IMR-90 (cell line): ENCODE data around the gene NEK6. TPM values are rescaled to one million over a fixed set of nuclear protein-coding genes. Genes with fewer than 3 reads are reported as not detected.
A peak's percentile ranks its signal among the peaks of the same experiment; 100 is the strongest.

Source experiments
- ATAC-seq: fragments of 200-7000 bp; cut with Tn5 transposase; 2 replicates; pipeline ENCODE4 v1.9.1; 2020; ENCODE audit warnings: low read depth, mild to moderate bottlenecking, moderate library complexity
- BruUV-seq: library from RNA; stranded (reverse); fragments of 400-500 nt; replicated peaks from 2 replicates; lab custom pipeline; 2021; lab: Mats Ljungman, UMichigan
- CTCF ChIA-PET: fragments of 300-600 bp; formaldehyde crosslinking; extraction: SDS; loops from one replicate; lab custom pipeline; 2021; ENCODE audit warnings: antibody characterized with exemption; lab: Yijun Ruan, JAX
- POLR2A ChIA-PET: fragments of 300-600 bp; sonication (Branson Sonifier 250); formaldehyde crosslinking; loops from one replicate; lab custom pipeline; 2022; ENCODE audit warnings: antibody characterized with exemption; ENCODE audit not compliant: unreplicated experiment; lab: Charles Lee
- DNase-seq: peaks from one replicate; pipeline ENCODE4 v3.0.0; 2013
- H2AFZ ChIP-seq: replicated peaks from 2 replicates; pipeline ENCODE3; 2013; ENCODE audit warnings: low read length, mild to moderate bottlenecking; ENCODE audit not compliant: poor library complexity
- H2AK5ac ChIP-seq: 2 replicates; pipeline ENCODE4 v1.6.1; 2013; ENCODE audit warnings: low read depth, low read length, inconsistent platforms
- H2AK9ac ChIP-seq: replicated peaks from 2 replicates; pipeline ENCODE3; 2013; ENCODE audit warnings: mild to moderate bottlenecking, low read depth, low read length, moderate library complexity; ENCODE audit not compliant: poor library complexity
- H2BK120ac ChIP-seq: 2 replicates; pipeline ENCODE4 v1.6.1; 2013; ENCODE audit warnings: low read depth, low read length, inconsistent platforms
- H2BK15ac ChIP-seq: 3 replicates; pipeline ENCODE4 v1.6.1; 2013; ENCODE audit warnings: low read depth, low read length, inconsistent platforms
- H2BK20ac ChIP-seq: 2 replicates; pipeline ENCODE4 v1.6.1; 2013; ENCODE audit warnings: low read depth, mild to moderate bottlenecking, inconsistent platforms, low read length, moderate library complexity
- H2BK5ac ChIP-seq: 2 replicates; pipeline ENCODE4 v1.6.1; 2013; ENCODE audit warnings: mild to moderate bottlenecking, low read depth, low read length, inconsistent platforms; ENCODE audit not compliant: poor library complexity, severe bottlenecking
- H3K14ac ChIP-seq: replicated peaks from 2 replicates; pipeline ENCODE4 v1.6.1; 2013; ENCODE audit warnings: low read depth, low read length, inconsistent platforms
- H3K18ac ChIP-seq: 2 replicates; pipeline ENCODE4 v1.6.1; 2013; ENCODE audit warnings: low read depth, low read length, control low read depth
- H3K23ac ChIP-seq: 2 replicates; pipeline ENCODE4 v1.6.1; 2013; ENCODE audit warnings: low read depth, low read length, inconsistent platforms
- H3K27ac ChIP-seq: 2 replicates; pipeline ENCODE4 v1.5.1; 2013; ENCODE audit warnings: mild to moderate bottlenecking, control low read depth, low read length; ENCODE audit not compliant: insufficient read depth
- H3K27me3 ChIP-seq: 2 replicates; pipeline ENCODE4 v1.6.1; 2013; ENCODE audit warnings: low read length; ENCODE audit not compliant: control insufficient read depth, insufficient read depth
- H3K36me3 ChIP-seq: 2 replicates; pipeline ENCODE4 v1.6.1; 2013; ENCODE audit warnings: low read length, mixed read lengths; ENCODE audit not compliant: control insufficient read depth, insufficient read depth
- H3K4ac ChIP-seq: 2 replicates; pipeline ENCODE4 v1.6.1; 2013; ENCODE audit warnings: low read depth, low read length, inconsistent platforms
- H3K4me1 ChIP-seq: 2 replicates; pipeline ENCODE4 v1.6.1; 2013; ENCODE audit warnings: low read length, mixed read lengths; ENCODE audit not compliant: control insufficient read depth, insufficient read depth
- H3K4me2 ChIP-seq: 2 replicates; pipeline ENCODE4 v1.6.1; 2013; ENCODE audit warnings: low read depth, mild to moderate bottlenecking, control low read depth, low read length, moderate library complexity
- H3K4me3 ChIP-seq: 2 replicates; pipeline ENCODE4 v1.5.1; 2013; ENCODE audit warnings: low read depth, mild to moderate bottlenecking, control low read depth, low read length, moderate library complexity; ENCODE audit not compliant: insufficient read depth
- H3K56ac ChIP-seq: 2 replicates; pipeline ENCODE4 v1.6.1; 2013; ENCODE audit warnings: low read length, inconsistent platforms; ENCODE audit not compliant: insufficient read depth; ENCODE audit errors: extremely low read depth
- H3K79me1 ChIP-seq, 2 experiments: 2 replicates each; pipeline ENCODE4 v1.6.1; 2013; ENCODE audit warnings: low read length in 2 of 2, inconsistent platforms in 1 of 2, low read depth in 1 of 2
- H3K9ac ChIP-seq: 2 replicates; pipeline ENCODE4 v1.6.1; 2013; ENCODE audit warnings: low read depth, low read length, control low read depth
- H3K9me1 ChIP-seq: 2 replicates; pipeline ENCODE4 v1.6.1; 2013; ENCODE audit warnings: low read length, inconsistent platforms; ENCODE audit not compliant: insufficient read depth
- H3K9me3 ChIP-seq: 2 replicates; pipeline ENCODE4 v1.6.1; 2013; ENCODE audit warnings: low read length; ENCODE audit not compliant: control insufficient read depth, insufficient read depth
- H4K20me1 ChIP-seq: 2 replicates; pipeline ENCODE4 v1.6.1; 2013; ENCODE audit warnings: low read length, inconsistent platforms; ENCODE audit not compliant: insufficient read depth
- H4K5ac ChIP-seq: 2 replicates; pipeline ENCODE4 v1.6.1; 2013; ENCODE audit warnings: mild to moderate bottlenecking, low read depth, low read length, control low read depth
- H4K8ac ChIP-seq, 2 experiments: 2 replicates each; pipeline ENCODE4 v1.6.1; 2013; ENCODE audit warnings: low read depth in 2 of 2, low read length in 2 of 2, control low read depth in 1 of 2, inconsistent platforms in 1 of 2
- H4K91ac ChIP-seq: 2 replicates; pipeline ENCODE4 v1.6.1; 2013; ENCODE audit warnings: low read depth, low read length, inconsistent platforms; ENCODE audit not compliant: insufficient read depth
- BHLHE40 ChIP-seq: fragments of 150-350 bp; IDR thresholded peaks from 2 replicates; pipeline ENCODE4 v1.6.1; 2016; ENCODE audit warnings: mild to moderate bottlenecking, low read depth, low read length
- CHD1 ChIP-seq: IDR thresholded peaks from 2 replicates; pipeline ENCODE4 v1.6.1; 2012; ENCODE audit warnings: low read depth, low read length, improper control_type of control experiment
- FOS ChIP-seq: fragments of 150-350 bp; IDR thresholded peaks from 2 replicates; pipeline ENCODE4 v1.6.1; 2016; ENCODE audit warnings: low read depth, low read length
- MAZ ChIP-seq: IDR thresholded peaks from 2 replicates; pipeline ENCODE4 v1.6.1; 2012; ENCODE audit warnings: low read depth, mild to moderate bottlenecking, low read length, improper control_type of control experiment, moderate library complexity, borderline replicate concordance
- NFE2L2 ChIP-seq: fragments of 150-350 bp; IDR thresholded peaks from 2 replicates; pipeline ENCODE4 v1.6.1; 2016; ENCODE audit warnings: low read depth, mild to moderate bottlenecking, low read length
- POLR2A ChIP-seq: IDR thresholded peaks from 2 replicates; pipeline ENCODE4 v1.6.1; 2012; ENCODE audit warnings: mild to moderate bottlenecking, low read depth, low read length
- RAD21 ChIP-seq: IDR thresholded peaks from 2 replicates; pipeline ENCODE4 v1.6.1; 2012; ENCODE audit warnings: low read length, improper control_type of control experiment
- RCOR1 ChIP-seq: IDR thresholded peaks from 2 replicates; pipeline ENCODE4 v1.6.1; 2012; ENCODE audit warnings: mild to moderate bottlenecking, low read length, improper control_type of control experiment; ENCODE audit not compliant: insufficient replicate concordance
- RFX5 ChIP-seq: IDR thresholded peaks from 2 replicates; pipeline ENCODE4 v1.8.0; 2012; ENCODE audit warnings: low read depth, mild to moderate bottlenecking, low read length, moderate library complexity
- SMC3 ChIP-seq: fragments of 150-350 bp; IDR thresholded peaks from 2 replicates; pipeline ENCODE4 v1.6.1; 2016; ENCODE audit warnings: low read depth, mild to moderate bottlenecking, antibody characterized with exemption, low read length, moderate library complexity
- WGBS, 2 experiments: methylation state at CpG; one replicate each; pipeline versions ENCODE4 v1.1.5 to v1.1.7; 2013; ENCODE audit warnings: missing lambda C conversion rate in 2 of 2; ENCODE audit not compliant: insufficient read length in 1 of 2; ENCODE audit errors: extremely low coverage in 2 of 2; 5-methylcytosine and 5-hydroxymethylcytosine counted together
- dilution Hi-C: fragments of 300-500 bp; cut with HindIII; formaldehyde crosslinking; loops from one replicate; pipeline ENCODE4 v1.14.3; 2018; ENCODE audit warnings: low sequenced_read_pairs; ENCODE audit not compliant: unreplicated experiment
- in situ Hi-C: fragments of 300-500 bp; cut with MboI; formaldehyde crosslinking; loops from 3 replicates; pipeline ENCODE4 v1.14.3; 2019; ENCODE audit warnings: low sequenced_read_pairs, inconsistent platforms, mixed read lengths
- intact Hi-C: fragments of 100-400 bp; cut with micrococcal nuclease; formaldehyde crosslinking; loops from 2 replicates; pipeline ENCODE4 v1.10.0; 2022
- polyA plus RNA-seq, 3 experiments: library from polyadenylated mRNA; depleted of rRNA; stranded (reverse); fragments of >200 nt; gene quantifications; 2 replicates each; pipeline ENCODE4 v1.2.3, GENCODE V29; 2012; ENCODE audit warnings: low replicate concordance in 1 of 3
- total RNA-seq: library from RNA; depleted of rRNA; stranded (reverse); fragments of >200 nt; gene quantifications from 2 replicates; pipeline ENCODE4 v1.2.3, GENCODE V29; 2012
- TF ChIP-seq, protein P1 (sequence below): fragments of 150-350 bp; IDR thresholded peaks from 2 replicates; pipeline ENCODE4 v1.6.1; 2016; ENCODE audit warnings: low read depth, mild to moderate bottlenecking, low read length, moderate library complexity, borderline replicate concordance
- TF ChIP-seq, protein P2 (sequence below): fragments of 150-350 bp; IDR thresholded peaks from 2 replicates; pipeline ENCODE4 v1.6.1; 2017; ENCODE audit warnings: mild to moderate bottlenecking, antibody characterized with exemption, low read length, low read depth

Gene NEK6
- total and polyA plus RNA-seq, 2 of the 4 experiments (the other 2 are of a cell fraction): 79.9 to 112 TPM

DNA sequence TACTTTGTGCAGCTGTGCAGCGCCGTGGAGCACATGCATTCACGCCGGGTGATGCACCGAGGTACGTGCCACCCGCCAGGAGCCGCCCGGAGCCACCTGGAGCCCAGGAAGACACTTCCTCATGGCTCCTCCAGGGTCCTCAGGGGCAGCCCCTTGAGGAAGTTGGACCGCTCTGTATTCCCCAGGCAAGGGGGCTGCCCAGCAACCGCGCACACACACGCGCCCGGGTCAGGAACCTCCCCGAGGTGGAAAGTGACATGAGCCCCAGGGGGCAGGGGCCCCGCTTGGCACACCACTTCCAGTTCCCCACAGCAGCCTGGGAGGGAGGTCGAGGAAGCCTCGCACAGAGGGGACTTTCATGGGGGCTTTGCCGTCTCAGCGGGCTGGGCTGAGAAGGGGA is 68.6 kb downstream of the NEK6 start:
- ChIA-PET CTCF (no interaction called here), POLR2A (no interaction called here)
- H4K20me1 ChIP-seq: peaks cover 3% of the 10 kb centered on the region
- intact Hi-C loops: no loop called here
- no peak overlapping the region for H3K4me3 ChIP-seq
- peaks cover 11 to 59% of the 10 kb centered on the region in 2 experiments for H3K79me1 ChIP-seq
- H3K4me1 ChIP-seq: no peaks in the 10 kb centered on the region
- H2BK15ac ChIP-seq: no peak overlapping the region
- H3K4me2 ChIP-seq: no peak overlapping the region
- H2BK5ac ChIP-seq: no peak overlapping the region
- DNase-seq (no peak), ATAC-seq (no peak)
- no peak overlapping the region for H3K9ac ChIP-seq
- no peaks in the 10 kb centered on the region for H3K9me1 ChIP-seq
- H2AK9ac ChIP-seq: peak overlapping the region; percentile 42
- no peak overlapping the region for H3K14ac ChIP-seq
- H3K27ac ChIP-seq: no peak overlapping the region
- no peak overlapping the region for H4K91ac ChIP-seq
- peaks cover 93% of the 10 kb centered on the region for H3K36me3 ChIP-seq
- no peaks in the 10 kb centered on the region for H3K9me3 ChIP-seq
- H2AK5ac ChIP-seq: no peak overlapping the region
- H3K18ac ChIP-seq: no peak overlapping the region
- H3K4ac ChIP-seq: no peak overlapping the region
- no peak overlapping the region for H4K5ac ChIP-seq
- H3K23ac ChIP-seq: no peak overlapping the region
- no peak overlapping the region for H3K56ac ChIP-seq
- no peak overlapping the region for H4K8ac ChIP-seq
- no peaks in the 10 kb centered on the region for H3K27me3 ChIP-seq
- H2BK120ac ChIP-seq: no peak overlapping the region
- dilution Hi-C loops: no loop called here
- no TSS peak for BruUV-seq
- no peak for TF ChIP-seq FOS
- no peak for TF ChIP-seq POLR2A
- no peak for TF ChIP-seq NFE2L2
- TF ChIP-seq, protein P1, sequence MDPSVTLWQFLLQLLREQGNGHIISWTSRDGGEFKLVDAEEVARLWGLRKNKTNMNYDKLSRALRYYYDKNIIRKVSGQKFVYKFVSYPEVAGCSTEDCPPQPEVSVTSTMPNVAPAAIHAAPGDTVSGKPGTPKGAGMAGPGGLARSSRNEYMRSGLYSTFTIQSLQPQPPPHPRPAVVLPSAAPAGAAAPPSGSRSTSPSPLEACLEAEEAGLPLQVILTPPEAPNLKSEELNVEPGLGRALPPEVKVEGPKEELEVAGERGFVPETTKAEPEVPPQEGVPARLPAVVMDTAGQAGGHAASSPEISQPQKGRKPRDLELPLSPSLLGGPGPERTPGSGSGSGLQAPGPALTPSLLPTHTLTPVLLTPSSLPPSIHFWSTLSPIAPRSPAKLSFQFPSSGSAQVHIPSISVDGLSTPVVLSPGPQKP: no peak
- TF ChIP-seq RCOR1: no peak
- no peak for TF ChIP-seq RFX5
- TF ChIP-seq, protein P2, sequence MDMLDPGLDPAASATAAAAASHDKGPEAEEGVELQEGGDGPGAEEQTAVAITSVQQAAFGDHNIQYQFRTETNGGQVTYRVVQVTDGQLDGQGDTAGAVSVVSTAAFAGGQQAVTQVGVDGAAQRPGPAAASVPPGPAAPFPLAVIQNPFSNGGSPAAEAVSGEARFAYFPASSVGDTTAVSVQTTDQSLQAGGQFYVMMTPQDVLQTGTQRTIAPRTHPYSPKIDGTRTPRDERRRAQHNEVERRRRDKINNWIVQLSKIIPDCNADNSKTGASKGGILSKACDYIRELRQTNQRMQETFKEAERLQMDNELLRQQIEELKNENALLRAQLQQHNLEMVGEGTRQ: no peak
- TF ChIP-seq CHD1: no peak
- TF ChIP-seq RAD21: no peak
- TF ChIP-seq BHLHE40: no peak
- TF ChIP-seq MAZ: no peak
- no peak for TF ChIP-seq SMC3
- H2AFZ ChIP-seq: no peak overlapping the region
- in situ Hi-C loops: no loop called here
- H2BK20ac ChIP-seq: no peak overlapping the region
- WGBS, 2 experiments: 100% methylated on average over 1 of the region's 21 CpGs; no CpG with 5 or more reads in 1 of the 2 experiments
